M059J (cell line): ENCODE results near the gene EVA1C. TPM values are rescaled to one million over a fixed set of nuclear protein-coding genes. Genes with fewer than 3 reads are reported as not detected.
"Not testable (repeated sequence)": the region's sequence is repeated elsewhere in the genome, so short reads cannot be mapped to it uniquely, and the experiment has no call there.

Source experiments
- DNase-seq: peaks from one replicate; pipeline ENCODE4 v3.0.0-alpha.2; 2012; ENCODE audit warnings: low read depth
- total RNA-seq: library from RNA; depleted of rRNA; stranded (reverse); fragments of >200 nt; shearing (Covaris generic); gene quantifications from 2 replicates; pipeline ENCODE4 v1.2.3, GENCODE V29; 2014

EVA1C gene
- total RNA-seq, 1 experiment from 2014 or later: 10.4 TPM

DNA sequence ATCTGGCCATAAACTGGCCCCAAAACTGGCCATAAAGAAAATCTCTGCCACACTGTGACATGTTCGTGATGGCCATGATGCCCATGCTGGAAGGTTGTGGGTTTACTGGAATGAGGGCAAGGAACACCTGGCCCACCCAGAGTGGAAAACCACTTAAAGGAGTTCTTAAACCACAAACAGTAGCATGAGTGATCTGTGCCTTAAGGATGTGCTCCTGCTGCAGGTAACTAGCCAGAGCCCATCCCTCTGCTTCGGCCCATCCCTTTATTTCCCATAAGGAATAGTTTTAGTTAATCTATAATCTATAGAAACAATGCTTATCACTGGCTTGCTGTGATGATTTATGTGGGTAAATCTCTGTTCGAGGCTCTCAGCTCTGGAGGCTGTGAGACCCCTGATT is 50.1 kb downstream of the EVA1C start:
- DNase-seq: not testable (repeated sequence)

DNA sequence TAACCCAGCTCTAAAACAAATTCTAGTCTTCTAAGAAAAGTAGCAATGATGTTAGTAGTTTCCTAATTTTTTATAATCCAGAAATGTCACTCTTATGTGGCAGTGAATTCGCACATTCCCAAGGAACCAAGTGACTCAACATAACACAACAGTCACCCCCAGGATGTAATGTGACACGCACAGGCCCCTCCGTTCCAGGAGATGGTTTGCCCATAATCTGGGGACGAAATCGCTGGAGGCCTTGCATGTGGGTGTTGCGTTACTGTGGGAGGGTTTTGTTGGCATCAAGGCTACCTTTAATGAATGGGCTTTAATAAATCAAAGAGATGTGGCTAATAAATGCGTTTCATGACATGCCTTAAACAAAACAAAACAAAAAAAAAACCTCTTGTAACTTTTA is 50.9 kb downstream of the EVA1C start:
- DNase-seq: peak; percentile 99

- DNase-seq: peak; percentile 99
These were observed 51.4 kb downstream of the EVA1C start for GRCh38 chr21:32463889-32464300.

DNA sequence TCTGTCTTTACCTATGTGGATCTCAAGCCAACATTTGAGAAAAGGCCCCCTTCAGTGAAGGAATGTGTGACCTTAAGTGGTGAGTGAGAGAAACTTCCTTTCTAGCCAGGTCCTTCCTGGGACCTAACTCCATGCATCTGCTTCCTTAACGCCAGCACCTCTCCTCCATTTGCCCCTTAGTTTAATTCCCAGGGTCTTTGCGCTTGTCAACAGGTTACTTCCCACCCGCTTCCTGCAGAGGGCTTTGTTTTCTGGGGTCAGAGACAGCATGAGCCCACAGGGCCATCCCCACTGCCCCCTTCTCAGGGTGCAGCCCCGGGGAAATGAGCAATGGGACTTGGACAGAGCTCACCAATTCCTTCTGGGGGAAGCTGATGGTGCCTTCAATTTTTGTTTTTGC is 54.8 kb downstream of the EVA1C start:
- DNase-seq: no peak

GRCh38 chr21:32468681-32469111 is 56.2 kb downstream of the EVA1C start:
- no peak for DNase-seq

GRCh38 chr21:32469628-32470027 is 57.1 kb downstream of the EVA1C start:
- no peak for DNase-seq

GRCh38 chr21:32470206-32470605 is 57.7 kb downstream of the EVA1C start:
- no peak for DNase-seq

DNA sequence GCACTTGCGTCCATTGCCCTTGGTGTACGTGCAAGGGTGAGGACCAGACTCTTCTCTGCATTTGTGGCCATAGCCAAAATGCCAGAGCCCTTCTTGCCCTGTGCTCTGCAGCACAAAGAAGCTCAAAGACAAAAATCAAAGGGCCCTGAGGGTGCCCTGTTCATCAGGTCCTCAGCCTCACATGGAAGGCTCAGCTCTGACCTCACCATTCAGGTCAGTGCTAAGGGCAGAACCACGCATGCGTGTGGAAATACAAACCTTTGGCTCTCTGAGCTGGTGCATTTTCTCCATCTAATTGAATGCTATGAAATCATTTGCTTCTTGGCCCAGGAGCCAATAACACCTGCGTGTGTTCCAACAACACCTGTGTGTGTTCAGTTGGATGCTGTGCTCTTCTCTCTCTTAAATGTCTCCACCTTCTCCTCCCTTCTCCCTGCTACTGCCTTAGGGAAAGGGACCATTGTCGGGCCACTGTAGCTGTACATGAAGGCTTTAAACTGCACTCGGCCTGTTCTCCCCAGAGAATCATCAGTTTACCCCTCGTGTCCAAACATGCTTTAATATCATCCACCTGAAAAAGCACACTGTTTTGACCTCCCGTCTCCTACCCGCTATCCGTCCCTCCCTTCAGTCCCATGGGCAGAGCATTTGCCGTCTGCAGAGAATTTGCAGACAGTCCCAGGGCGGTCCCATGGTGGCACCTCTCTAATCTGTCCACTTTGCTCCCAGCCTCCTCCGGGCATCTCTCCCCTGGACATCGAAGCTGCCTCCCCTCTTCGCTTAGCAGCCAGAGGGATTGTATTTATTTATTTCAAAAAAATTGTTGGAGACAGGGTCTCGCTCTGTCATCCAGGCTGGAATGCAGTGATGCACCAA is 60.6 kb downstream of the EVA1C start:
- no peak for DNase-seq

- peak; percentile 57 for DNase-seq
These were observed 61.9 kb downstream of the EVA1C start for GRCh38 chr21:32474179-32475059.

DNA sequence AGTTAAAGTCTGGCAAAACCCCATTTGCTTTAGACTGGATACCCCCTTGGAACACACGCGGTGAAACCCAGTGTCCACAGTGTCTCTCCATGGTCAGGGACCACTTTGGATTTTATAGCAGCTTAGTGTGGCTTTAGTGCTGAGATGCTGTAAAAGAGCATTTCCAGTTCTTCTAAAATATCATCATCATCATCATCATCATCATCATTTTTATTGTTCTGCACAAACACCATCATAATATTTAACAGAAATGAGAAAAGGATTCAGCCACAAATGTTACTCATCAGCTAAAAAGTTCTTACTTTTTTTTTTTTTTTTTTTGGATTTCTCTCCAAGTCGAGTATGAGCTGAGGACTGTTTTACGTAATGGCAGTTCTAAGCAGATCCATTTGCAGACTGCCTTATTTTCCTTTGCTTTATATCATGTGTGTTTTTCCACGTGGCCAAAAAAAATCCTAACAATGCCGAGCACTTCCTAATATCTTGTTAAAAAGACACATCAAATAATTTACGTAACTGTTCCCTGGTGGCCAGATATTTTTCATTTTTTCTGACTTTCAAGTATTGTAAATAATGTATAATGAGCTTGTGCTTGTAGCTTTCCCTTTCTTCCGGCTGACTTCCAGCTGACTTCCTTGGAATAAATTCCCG is 62.8 kb downstream of the EVA1C start:
- DNase-seq: no peak

DNA sequence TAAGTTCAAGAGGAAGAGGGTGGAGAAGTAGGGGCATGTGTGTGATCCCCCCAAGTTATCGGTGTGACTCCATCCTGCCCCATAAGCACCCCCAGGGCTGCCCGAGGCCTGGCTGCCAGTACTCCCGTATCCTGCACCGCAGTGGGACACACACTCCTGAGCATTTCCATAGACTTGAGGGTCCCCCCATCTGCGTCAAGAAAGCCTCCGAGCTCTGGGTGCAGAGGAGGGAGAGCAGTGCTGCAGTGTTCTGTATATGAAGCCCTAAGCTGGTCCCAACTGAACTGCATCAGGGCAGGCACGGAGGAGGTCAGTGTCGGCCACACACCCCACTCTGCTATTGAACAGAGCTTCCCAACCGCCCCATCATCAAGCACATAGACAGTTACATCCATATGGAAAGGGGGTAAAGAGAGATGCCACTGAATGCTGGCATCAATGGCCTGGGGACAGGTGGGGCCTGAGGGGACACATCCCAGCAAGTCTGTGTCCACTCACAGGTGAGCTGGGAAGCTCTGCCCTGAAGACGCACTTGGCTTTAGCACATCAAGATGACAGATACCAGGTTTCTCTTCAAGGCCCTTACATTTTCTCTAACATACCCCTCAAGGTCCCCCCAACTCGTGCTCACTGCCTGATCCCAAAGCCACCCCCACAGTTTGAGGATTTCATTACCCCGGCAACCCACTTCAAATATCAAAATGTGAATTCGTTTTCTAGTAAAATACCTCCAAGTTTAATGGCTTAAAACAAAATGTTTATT is 64.3 kb downstream of the EVA1C start:
- DNase-seq: no peak

GRCh38 chr21:32477424-32477745 is 64.9 kb downstream of the EVA1C start:
- DNase-seq: peak; percentile 33

DNA sequence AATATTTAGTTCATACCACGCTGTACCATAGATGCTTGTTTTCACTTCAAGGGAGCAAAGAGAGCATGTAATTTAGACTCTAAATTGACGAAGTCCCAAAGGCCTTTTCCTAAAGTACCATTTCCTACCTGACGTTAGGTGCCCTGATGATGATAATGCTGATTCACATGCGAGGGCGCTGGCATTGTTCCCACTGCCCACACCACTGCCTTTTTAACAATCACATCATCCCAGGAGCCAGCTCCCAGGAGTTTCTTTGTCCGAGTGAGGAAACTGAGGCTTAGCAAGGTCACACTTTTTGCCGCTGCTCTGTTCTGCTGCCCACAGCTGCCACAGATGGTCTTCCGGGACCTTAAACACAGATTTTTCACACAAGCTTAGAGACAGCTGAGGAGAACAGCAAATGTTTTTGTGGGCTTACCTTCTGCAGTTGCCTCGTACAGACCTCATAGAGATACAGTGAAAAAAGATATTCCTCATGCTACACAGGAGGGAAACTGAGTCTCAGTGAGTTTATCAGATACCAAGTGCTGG is 69.4 kb downstream of the EVA1C start:
- DNase-seq: no peak

DNA sequence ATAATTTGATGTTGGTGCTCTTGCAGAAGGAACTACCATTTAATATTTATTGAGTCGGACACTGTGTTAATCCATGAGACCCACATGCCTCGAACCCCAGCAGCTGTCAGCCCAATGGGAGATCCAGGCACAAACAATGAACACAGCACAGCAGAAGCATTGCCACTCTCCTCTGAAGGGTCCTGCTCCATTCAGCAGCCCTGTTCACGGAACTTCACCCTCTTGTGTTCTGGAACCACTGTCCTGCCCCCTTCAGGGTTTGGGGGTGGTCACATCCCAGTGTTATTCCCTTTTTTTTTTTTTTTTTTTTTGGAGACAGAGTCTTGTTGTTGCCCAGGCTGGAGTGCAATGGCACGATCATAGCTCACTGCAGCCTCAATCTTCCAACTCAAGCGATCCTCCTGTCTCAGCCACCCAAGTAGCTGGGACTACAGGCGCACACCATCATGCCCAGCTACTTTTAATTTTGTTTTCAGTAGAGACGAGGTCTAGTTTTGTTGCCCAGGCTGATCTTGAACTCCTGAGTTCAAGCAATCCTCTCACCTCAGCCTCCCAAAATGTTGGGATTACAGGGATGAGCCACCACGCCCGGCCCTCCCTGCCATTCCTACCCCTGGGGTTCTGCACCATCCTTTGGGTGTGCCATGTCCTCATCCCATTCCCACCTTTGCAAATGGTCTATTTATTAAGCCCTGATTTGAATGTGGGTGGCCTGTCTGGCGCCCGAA is 70.2 kb downstream of the EVA1C start:
- DNase-seq: no peak

- no peak for DNase-seq
These were observed 70.7 kb downstream of the EVA1C start for GRCh38 chr21:32483293-32483595.

DNA sequence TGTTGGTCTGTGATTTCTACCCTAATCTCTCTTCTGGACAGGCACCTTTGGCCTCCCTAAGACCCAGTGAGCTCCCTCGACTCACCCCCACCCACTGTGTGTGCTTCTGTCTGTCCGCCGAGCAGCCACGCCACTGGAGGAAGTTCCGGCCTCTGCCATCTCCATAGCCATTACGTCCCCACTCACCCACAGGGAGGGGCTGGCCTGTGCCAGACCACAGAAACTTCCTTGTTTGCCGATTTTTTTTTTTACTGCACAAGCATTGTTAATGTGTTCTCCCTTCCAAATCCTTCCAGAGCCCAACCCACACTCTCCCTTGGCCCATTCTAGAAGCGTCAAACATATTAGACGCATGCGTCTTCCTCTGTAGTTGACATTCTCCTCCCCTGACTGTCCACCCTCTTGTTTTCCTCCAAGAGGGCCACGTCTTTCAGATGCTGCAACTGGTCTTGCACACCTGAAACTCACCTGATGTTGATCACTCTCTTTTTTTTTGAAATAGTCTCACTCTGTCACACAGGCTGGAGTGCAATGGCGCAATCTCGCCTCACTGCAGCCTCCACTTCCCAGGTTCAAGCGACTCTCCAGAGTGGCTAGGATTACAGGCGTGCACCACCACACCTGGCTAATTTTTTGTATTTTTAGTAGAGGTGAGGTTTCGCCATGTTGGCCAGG is 72.3 kb downstream of the EVA1C start:
- no peak for DNase-seq

DNA sequence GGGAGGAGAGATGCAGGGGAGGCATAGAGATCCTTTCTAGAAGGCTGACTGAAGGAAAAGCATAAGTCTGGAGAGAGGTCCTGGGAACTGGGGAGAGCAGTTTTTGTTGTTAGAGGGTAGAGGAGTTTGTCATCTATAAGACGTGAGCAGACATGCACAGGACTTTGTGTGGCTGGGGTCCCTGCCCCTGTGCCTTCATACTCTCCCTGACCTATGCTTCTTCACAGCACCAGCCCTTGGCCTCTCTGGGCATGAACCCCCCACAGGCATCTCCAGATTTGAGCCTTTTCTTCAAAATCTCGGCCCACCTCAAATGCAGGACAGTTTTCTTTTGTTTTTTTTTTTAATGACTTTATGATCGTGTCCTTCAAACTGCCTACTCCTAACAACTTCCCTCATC is 79.9 kb downstream of the EVA1C start:
- no peak for DNase-seq

DNA sequence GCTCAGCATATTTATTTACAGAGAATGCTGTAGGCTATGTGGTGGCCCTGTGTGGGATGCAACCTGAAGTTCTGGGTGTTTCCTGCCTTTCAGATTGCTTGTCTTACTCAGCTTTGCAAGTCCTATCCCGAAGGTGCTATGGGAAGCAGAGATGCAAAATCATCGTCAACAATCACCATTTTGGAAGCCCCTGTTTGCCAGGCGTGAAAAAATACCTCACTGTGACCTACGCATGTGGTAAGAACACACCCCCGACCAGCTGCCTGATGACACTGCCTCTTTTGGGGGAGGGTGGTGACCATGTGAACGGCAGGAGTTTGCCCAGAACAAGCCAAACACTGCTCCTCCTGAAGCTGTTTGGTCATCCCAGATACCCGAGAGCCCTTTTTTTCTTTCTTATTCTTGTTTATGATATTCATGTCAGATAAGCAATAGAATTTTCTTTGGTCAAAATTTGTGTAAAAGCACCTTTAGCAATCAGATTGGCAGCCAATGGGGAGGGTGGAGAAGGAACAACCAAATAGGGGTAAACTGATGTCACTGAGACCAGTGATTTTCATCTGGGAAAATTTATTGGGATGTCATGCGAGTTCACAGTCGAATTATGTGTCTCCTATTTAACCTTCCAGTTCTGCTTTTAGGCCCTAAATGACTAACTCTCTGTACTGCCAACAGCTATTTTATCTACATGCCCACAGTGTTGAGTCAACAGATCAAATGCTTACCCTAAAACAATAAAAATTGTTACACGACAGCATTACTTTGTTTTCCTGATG is 82.6 kb downstream of the EVA1C start:
- DNase-seq: peak; percentile 97

DNA sequence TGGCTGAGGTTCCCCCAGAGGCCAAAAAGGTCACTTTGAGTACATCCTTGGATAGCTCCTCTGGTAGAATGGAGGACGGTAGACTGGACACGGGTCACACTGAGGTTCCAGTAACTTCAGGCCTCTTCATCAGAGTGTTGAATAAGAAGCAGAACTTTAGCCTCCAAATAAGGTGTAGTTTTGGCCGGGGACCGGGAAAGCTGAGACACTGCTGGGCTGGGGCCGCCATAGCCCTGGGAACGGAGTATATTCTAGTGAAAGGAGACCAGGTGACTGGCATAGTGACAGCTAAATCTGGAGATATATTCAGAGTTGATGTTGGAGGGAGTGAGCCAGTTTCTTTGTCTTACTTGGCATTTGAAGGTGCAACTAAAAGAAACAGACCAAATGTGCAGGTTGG is 84.1 kb downstream of the EVA1C start:
- DNase-seq: no peak
